HG02678 (cell line): ENCODE results near the gene PDE4D.
A peak's percentile ranks its signal among the peaks of the same experiment; 100 is the strongest.

Experiments used
- ATAC-seq: cut with Tn5 transposase; IDR thresholded peaks from one replicate; pipeline ENCODE4 v1.9.1; 2021; ENCODE audit warnings: mild to moderate bottlenecking, moderate library complexity; ENCODE audit not compliant: unreplicated experiment

PDE4D gene

DNA sequence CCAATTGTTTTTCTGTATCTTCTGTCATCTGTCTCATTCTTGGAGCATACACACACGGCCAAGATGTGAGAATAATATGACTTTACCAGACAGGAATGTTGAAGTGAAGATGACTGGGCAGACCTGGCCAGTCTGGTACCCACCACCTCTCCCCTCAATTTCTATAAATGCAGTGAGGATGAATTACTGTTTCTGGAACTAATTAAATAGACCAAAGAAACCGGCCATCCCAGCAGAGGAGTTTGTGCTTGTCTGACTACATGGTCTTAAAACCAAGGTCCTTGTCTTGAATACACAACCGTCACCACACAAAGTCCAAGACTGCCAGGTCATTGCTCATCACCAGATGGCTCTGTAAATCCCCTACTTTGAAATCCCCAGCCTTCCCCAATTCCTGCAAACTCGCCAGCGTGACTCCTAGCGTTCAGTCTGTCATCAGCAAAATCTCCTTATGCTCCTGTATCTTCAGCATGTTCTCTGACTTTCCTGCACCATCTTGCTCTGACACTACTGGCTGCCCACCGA, 147.2 kb downstream of the PDE4D start:
- ATAC-seq: no peak

DNA sequence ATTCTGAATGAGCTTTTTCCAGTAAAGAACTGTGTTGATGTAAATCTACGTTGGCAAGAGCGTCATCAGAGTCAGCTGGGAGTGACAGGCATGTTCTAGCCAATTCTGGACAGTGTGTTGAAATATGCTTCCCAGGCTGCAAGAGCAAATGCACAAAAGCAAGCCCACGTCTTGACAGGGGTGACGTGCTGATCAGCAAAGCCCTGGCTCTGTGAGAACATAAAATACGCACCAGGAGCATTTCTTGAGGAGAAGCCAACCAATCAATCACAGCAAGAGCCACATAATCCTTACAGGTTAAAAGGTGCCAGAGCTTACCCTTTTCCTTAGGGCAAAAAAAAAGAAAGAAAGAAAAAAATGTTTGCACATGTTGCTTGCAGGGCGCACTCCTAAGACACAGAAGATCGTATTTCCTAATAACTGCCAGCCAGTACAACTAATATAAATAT, 148.1 kb downstream of the PDE4D start:
- no peak for ATAC-seq

- no peak for ATAC-seq
Measured at GRCh38 chr5:59744531-59744992, 149.0 kb downstream of the PDE4D start.

GRCh38 chr5:59741599-59741998, 151.9 kb downstream of the PDE4D start:
- no peak for ATAC-seq

GRCh38 chr5:59738024-59738423, 155.5 kb downstream of the PDE4D start:
- no peak for ATAC-seq

DNA sequence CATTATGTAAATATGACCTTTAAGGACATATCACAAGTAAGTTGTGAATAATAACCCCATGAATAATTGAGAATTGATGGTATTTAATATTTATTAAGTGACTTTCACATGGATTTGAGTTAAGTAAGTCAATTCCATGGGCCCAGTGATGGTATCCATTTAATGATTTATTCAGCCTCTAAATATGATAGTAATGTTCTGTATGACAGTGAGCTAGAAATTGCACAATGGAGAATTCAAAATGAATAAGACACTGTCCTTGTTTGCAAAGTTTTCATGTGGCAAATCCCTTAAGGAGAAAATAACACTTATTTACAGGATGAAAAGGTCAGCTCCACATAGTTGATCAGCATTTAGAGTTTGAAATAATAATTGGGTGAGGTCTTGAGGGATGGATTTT, 160.7 kb downstream of the PDE4D start:
- no peak for ATAC-seq

- ATAC-seq: no peak
Measured at GRCh38 chr5:59732301-59732700, 161.2 kb downstream of the PDE4D start.

GRCh38 chr5:59731809-59732208, 161.7 kb downstream of the PDE4D start:
- no peak for ATAC-seq

GRCh38 chr5:59729820-59730219, 163.7 kb downstream of the PDE4D start:
- ATAC-seq: no peak

GRCh38 chr5:59729357-59729756, 164.2 kb downstream of the PDE4D start:
- ATAC-seq: no peak

GRCh38 chr5:59728356-59728755, 165.2 kb downstream of the PDE4D start:
- no peak for ATAC-seq

DNA sequence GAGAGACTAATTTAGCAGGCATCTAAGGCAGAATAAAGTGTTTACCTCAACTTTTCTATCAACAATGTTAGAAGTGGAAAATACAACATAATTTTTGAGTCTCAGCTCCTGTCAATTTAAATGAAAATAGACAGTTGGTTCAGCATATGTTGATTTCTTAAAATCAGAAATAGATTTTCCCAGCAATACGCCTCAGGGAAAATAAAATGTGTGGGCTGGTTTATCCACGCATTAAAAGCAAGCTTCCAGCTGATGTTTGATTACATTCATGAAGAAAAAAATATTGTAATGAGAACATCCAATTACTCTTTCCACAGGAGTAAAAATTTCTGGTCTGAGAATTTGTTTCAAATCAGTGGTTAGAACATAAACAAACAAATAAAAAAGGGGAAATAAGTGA, 166.3 kb downstream of the PDE4D start:
- no peak for ATAC-seq

GRCh38 chr5:59725392-59725767, 168.1 kb downstream of the PDE4D start:
- no peak for ATAC-seq

- peak; percentile 89 for ATAC-seq
Measured at GRCh38 chr5:59724482-59725391, 168.8 kb downstream of the PDE4D start.

GRCh38 chr5:59722874-59723273, 170.7 kb downstream of the PDE4D start:
- no peak for ATAC-seq

- no peak for ATAC-seq
Measured at GRCh38 chr5:59721741-59722140, 171.8 kb downstream of the PDE4D start.

DNA sequence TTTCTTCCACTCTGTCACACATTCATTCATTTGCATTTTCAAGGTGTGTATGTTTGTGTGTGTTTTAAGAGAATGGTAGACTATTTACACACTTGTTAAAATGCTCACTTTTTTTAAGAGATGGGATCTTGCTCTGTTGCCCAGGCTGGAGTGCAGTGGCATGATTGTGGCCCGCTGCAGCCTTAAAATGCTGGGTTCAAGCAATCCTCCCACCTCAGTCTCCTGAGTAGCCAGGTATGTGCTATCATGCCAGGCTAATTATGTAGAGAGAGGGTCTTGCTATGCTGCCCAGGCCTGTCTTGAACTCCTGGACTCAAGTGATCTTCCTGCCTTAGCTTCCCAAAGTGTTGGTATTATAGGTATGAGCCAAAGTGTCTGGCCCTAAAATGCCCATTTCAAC, 173.5 kb downstream of the PDE4D start:
- ATAC-seq: no peak

DNA sequence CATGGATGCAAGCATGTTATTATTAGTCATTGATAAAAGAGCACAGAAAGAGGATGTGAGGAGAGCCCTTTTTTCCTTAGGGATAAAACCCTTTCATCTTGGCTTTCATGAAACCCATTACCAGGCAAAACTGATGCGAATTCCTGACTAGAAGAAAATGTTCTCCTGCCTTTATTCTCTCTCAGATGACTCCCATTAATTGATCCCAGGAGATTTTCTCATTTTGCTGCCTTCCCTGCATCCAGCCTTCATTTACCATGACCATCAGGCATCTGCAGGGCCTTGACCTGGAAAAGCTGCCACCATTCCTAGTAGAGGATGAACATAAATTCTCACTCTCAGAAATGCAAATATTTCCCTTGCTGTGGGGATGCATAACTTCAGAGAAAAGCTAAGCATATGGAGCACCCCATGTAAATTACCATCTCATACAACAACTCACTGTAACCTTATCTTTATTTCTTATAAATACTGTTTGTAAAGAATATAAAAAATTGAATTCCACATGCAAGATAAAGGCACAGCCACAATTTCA, 176.5 kb downstream of the PDE4D start:
- no peak for ATAC-seq

DNA sequence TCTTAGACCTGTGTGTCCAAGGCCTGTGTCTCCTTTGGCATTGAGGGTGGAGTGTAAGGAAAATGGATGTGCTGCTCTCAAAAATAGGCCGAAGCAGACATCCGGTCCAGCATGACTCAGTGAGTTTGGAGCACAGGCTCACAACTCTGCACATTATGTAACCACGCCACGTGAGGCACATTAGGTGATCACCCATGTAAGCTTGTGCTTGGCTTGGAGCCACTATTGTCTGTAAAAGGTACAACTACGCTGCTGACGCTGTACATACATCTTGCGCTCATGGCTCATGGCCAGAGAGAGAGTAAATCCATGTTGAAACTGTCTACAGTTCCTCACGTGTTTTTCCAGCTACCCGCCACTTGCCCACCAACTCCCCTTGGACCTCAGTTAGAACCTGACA, 177.5 kb downstream of the PDE4D start:
- no peak for ATAC-seq

- no peak for ATAC-seq
Measured at GRCh38 chr5:59715228-59715627, 178.3 kb downstream of the PDE4D start.

DNA sequence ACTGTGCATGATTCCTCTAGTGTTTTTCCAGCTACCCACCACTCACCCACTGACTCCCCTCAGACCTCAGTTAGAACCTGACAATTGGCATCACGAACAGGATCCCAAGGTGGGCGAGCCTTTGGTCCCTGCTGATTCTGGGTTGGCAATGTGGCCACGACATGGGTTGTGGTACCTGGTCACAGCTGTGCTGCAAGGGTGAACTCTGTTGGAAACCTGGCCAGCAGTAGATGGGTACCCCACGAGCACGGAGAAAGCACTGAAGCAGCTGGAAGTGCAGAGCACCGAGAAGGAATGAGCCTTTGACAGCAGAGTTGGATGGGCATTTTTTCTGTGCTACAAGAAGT, 180.1 kb downstream of the PDE4D start:
- no peak for ATAC-seq

GRCh38 chr5:59712836-59713497, 180.6 kb downstream of the PDE4D start:
- no peak for ATAC-seq
